Stimulated activated naive CD8-positive, alpha-beta T cell treated with anti-CD3 and anti-CD28 coated beads, Interleukin-15, Interleukin-2, amounts not matched to agents 100 ng/mL and 50 ng/mL, for 24 hours (primary cell): ENCODE results near the gene ENTPD6.
A peak's percentile ranks its signal among the peaks of the same experiment; 100 is the strongest.
"Not testable (repeated sequence)": the region's sequence is repeated elsewhere in the genome, so short reads cannot be mapped to it uniquely, and the experiment has no call there.

Source experiments
- H3K27ac Mint-ChIP-seq: one replicate; pipeline ENCODE4 v1.8.0; 2021; ENCODE audit warnings: mild to moderate bottlenecking, mixed read lengths
- H3K27me3 Mint-ChIP-seq: one replicate; pipeline ENCODE4 v1.8.0; 2021; ENCODE audit warnings: mixed read lengths
- H3K36me3 Mint-ChIP-seq: one replicate; pipeline ENCODE4 v1.8.0; 2021; ENCODE audit warnings: low read depth, mixed read lengths
- H3K4me1 Mint-ChIP-seq: one replicate; pipeline ENCODE4 v1.8.0; 2021; ENCODE audit warnings: low read depth, mixed read lengths
- H3K4me3 Mint-ChIP-seq: one replicate; pipeline ENCODE4 v1.8.0; 2021; ENCODE audit warnings: mild to moderate bottlenecking, mixed read lengths
- H3K9me3 Mint-ChIP-seq: one replicate; pipeline ENCODE4 v1.8.0; 2021; ENCODE audit warnings: mixed read lengths

The ENTPD6 gene

GRCh38 chr20:25222461-25223178 is 27.1 kb downstream of the ENTPD6 start:
- Mint-ChIP-seq H3K27ac (peak overlapping the region; percentile 85), H3K9me3 (no peaks in the 10 kb centered on the region), H3K4me3 (no peak overlapping the region), H3K27me3 (no peaks in the 10 kb centered on the region), H3K4me1 (peaks cover 28% of the 10 kb centered on the region), H3K36me3 (peaks cover 4% of the 10 kb centered on the region)

GRCh38 chr20:25223179-25223661 is 27.7 kb downstream of the ENTPD6 start:
- H3K36me3 Mint-ChIP-seq = peaks cover 4% of the 10 kb centered on the region
- H3K4me3 Mint-ChIP-seq = peak overlapping the region; percentile 5
- H3K27me3 Mint-ChIP-seq = no peaks in the 10 kb centered on the region
- peaks cover 28% of the 10 kb centered on the region for H3K4me1 Mint-ChIP-seq
- no peaks in the 10 kb centered on the region for H3K9me3 Mint-ChIP-seq
- peak overlapping the region; percentile 85 for H3K27ac Mint-ChIP-seq

GRCh38 chr20:25223765-25224720 is 28.5 kb downstream of the ENTPD6 start:
- Mint-ChIP-seq H3K27ac (peak overlapping the region; percentile 36), H3K4me3 (no peak overlapping the region), H3K36me3 (peaks cover 4% of the 10 kb centered on the region), H3K4me1 (peaks cover 28% of the 10 kb centered on the region), H3K9me3 (no peaks in the 10 kb centered on the region), H3K27me3 (no peaks in the 10 kb centered on the region)

- Mint-ChIP-seq H3K9me3 (no peaks in the 10 kb centered on the region), H3K27ac (no peak overlapping the region), H3K36me3 (peaks cover 4% of the 10 kb centered on the region), H3K27me3 (no peaks in the 10 kb centered on the region), H3K4me3 (no peak overlapping the region), H3K4me1 (peaks cover 31% of the 10 kb centered on the region)
These were observed 29.4 kb downstream of the ENTPD6 start for GRCh38 chr20:25224941-25225340.

- no peaks in the 10 kb centered on the region for H3K27me3 Mint-ChIP-seq
- no peak overlapping the region for H3K4me3 Mint-ChIP-seq
- H3K4me1 Mint-ChIP-seq = peaks cover 36% of the 10 kb centered on the region
- H3K36me3 Mint-ChIP-seq = peaks cover 4% of the 10 kb centered on the region
- H3K9me3 Mint-ChIP-seq = no peaks in the 10 kb centered on the region
- no peak overlapping the region for H3K27ac Mint-ChIP-seq
These were observed 30.3 kb downstream of the ENTPD6 start for GRCh38 chr20:25225642-25226432.

GRCh38 chr20:25226433-25227316 is 31.2 kb downstream of the ENTPD6 start:
- peaks cover 4% of the 10 kb centered on the region for H3K36me3 Mint-ChIP-seq
- no peaks in the 10 kb centered on the region for H3K9me3 Mint-ChIP-seq
- peaks cover 35% of the 10 kb centered on the region for H3K4me1 Mint-ChIP-seq
- no peak overlapping the region for H3K4me3 Mint-ChIP-seq
- no peak overlapping the region for H3K27ac Mint-ChIP-seq
- no peaks in the 10 kb centered on the region for H3K27me3 Mint-ChIP-seq

- H3K4me3 Mint-ChIP-seq = no peak overlapping the region
- H3K4me1 Mint-ChIP-seq = peaks cover 31% of the 10 kb centered on the region
- H3K27me3 Mint-ChIP-seq = no peaks in the 10 kb centered on the region
- peaks cover 4% of the 10 kb centered on the region for H3K36me3 Mint-ChIP-seq
- H3K9me3 Mint-ChIP-seq = no peaks in the 10 kb centered on the region
- no peak overlapping the region for H3K27ac Mint-ChIP-seq
These were observed 31.9 kb downstream of the ENTPD6 start for GRCh38 chr20:25227317-25227831.

- Mint-ChIP-seq H3K27me3 (peaks cover 9% of the 10 kb centered on the region), H3K4me1 (peaks cover 9% of the 10 kb centered on the region), H3K9me3 (no peaks in the 10 kb centered on the region), H3K27ac (no peak overlapping the region), H3K36me3 (peaks cover 4% of the 10 kb centered on the region), H3K4me3 (no peak overlapping the region)
These were observed 34.1 kb downstream of the ENTPD6 start for GRCh38 chr20:25229486-25230165.

GRCh38 chr20:25230166-25230831 is 34.8 kb downstream of the ENTPD6 start:
- Mint-ChIP-seq H3K27ac (no peak overlapping the region), H3K4me1 (peaks cover 8% of the 10 kb centered on the region), H3K36me3 (peaks cover 3% of the 10 kb centered on the region), H3K27me3 (peaks cover 14% of the 10 kb centered on the region), H3K4me3 (no peak overlapping the region), H3K9me3 (no peaks in the 10 kb centered on the region)

- Mint-ChIP-seq H3K9me3 (no peaks in the 10 kb centered on the region), H3K4me1 (peaks cover 23% of the 10 kb centered on the region), H3K36me3 (no peaks in the 10 kb centered on the region), H3K4me3 (no peak overlapping the region), H3K27me3 (peaks cover 23% of the 10 kb centered on the region), H3K27ac (no peak overlapping the region)
These were observed 37.7 kb downstream of the ENTPD6 start for GRCh38 chr20:25233016-25233772.

GRCh38 chr20:25234009-25234849 is 38.7 kb downstream of the ENTPD6 start:
- H3K27ac Mint-ChIP-seq, H3K9me3 Mint-ChIP-seq, H3K36me3 Mint-ChIP-seq, H3K4me3 Mint-ChIP-seq: not testable (repeated sequence)
- Mint-ChIP-seq H3K27me3 (peaks cover 23% of the 10 kb centered on the region), H3K4me1 (peaks cover 34% of the 10 kb centered on the region)
